ENCODE results near the gene PFKL.
"Not testable (repeated sequence)": the region's sequence is repeated elsewhere in the genome, so short reads cannot be mapped to it uniquely, and the experiment has no call there.

The PFKL gene

DNA sequence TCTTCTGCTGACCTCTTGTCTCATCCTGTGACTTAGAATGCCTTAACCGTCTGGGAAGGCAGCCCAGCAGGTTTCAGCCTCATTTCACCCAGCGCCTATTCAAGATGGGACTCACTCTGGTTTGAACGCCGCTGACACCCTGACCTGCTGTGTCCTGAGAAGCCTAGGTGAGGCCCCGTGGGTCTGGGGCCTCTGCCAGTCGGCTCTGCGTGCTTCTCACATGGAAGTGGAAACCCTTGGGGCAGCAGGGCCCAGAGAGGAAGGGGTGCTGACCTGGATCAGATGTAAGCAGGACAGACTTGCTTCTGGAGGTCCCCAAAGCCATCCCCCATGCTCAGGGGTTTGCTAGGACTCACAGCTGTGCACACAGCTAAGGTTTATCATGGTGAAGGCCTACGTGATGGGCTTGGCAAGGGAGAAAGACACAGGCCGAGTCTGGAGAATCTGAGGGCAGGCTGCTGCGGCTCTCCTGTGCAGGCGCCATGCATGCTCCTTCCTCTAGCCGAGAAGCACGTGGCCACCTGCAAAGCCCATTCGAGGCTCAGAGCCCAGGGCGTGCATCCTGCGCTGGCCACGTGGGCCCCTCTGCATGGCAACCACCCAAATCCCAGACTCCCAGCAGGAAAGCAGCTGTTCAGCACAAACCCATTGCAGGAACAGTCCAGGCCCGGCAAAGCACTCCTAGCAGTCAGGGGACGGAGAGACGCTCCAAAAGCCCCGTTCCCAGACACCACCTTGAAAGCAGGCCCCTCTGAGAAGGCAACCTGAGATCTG lies 57.4 kb downstream of the PFKL start:
- no peak overlapping the region for H3K4me3 ChIP-seq (ENCODE audit: low read depth, low read length)
- DNase-seq (ENCODE audit: low read depth) = no peak
- TF ChIP-seq, protein P1, sequence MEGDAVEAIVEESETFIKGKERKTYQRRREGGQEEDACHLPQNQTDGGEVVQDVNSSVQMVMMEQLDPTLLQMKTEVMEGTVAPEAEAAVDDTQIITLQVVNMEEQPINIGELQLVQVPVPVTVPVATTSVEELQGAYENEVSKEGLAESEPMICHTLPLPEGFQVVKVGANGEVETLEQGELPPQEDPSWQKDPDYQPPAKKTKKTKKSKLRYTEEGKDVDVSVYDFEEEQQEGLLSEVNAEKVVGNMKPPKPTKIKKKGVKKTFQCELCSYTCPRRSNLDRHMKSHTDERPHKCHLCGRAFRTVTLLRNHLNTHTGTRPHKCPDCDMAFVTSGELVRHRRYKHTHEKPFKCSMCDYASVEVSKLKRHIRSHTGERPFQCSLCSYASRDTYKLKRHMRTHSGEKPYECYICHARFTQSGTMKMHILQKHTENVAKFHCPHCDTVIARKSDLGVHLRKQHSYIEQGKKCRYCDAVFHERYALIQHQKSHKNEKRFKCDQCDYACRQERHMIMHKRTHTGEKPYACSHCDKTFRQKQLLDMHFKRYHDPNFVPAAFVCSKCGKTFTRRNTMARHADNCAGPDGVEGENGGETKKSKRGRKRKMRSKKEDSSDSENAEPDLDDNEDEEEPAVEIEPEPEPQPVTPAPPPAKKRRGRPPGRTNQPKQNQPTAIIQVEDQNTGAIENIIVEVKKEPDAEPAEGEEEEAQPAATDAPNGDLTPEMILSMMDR (IDR thresholded peaks at IDR 0.05; ENCODE audit: control insufficient read depth, extremely low read depth, insufficient read depth) = no peak

DNA sequence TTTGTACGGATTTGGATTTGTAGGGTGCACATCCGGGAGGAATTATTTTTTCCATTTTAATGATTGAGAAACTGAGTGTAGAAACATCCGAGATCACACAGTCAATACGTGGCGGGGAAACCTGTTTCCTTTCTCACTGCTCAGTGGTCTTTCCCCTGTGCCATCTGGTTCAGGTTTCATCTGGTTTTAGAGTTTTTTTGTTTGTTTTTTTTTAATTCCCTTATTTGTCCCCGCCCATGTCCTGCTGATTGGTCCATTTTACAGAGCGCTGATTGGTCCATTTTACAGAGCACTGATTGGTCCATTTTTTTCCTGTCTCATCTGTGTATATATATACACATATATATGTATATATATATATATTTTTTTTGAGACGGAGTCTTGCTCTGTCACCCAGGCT lies 59.5 kb downstream of the PFKL start:
- TF ChIP-seq, protein P1 (IDR thresholded peaks at IDR 0.05; ENCODE audit: control insufficient read depth, extremely low read depth, insufficient read depth) = no peak
- no peak overlapping the region for H3K4me3 ChIP-seq (ENCODE audit: low read depth, low read length)
- DNase-seq (ENCODE audit: low read depth) = no peak

DNA sequence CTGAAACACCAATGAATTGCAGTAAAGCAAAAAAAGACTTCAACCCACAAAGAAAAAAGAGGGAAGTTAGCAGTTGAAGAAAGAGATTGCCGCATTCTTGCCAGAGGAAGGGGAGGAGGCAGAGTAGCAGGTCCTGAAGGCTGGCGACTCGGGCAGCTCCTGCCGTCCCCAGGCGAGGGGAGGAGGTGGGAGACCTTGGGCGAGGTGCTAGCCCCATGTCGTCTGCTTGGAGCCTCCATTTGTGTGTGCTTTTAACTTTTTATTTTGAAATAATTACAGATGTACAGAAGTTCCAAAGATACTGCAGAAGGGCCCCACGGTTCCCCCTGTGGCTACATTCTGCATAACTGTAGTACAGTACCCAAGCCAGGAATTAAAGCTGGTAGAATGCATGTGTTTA lies 60.3 kb downstream of the PFKL start:
- TF ChIP-seq, protein P1 (IDR thresholded peaks at IDR 0.05; ENCODE audit: control insufficient read depth, extremely low read depth, insufficient read depth) = no peak
- no peak for DNase-seq (ENCODE audit: low read depth)
- H3K4me3 ChIP-seq (ENCODE audit: low read depth, low read length) = no peak overlapping the region

DNA sequence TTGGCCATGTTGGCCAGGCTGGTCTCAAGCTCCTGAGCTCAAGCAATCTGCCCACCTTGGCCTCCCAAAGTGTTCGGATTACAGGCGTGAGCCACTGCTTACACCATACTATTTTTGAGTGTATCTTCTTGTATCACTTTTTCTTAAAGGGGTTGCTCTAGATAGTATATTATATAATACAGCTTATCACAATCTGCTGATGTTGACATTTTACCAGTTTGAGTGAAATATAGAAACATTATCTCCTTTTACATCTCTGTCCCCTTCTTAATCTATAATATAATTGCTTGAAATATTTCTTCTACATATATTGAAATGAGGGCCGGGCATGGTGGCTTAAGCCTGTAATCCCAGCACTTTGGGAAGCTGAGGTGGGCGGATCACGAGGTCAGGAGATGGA lies 62.0 kb downstream of the PFKL start:
- H3K4me3 ChIP-seq (ENCODE audit: low read depth, low read length); DNase-seq (ENCODE audit: low read depth): not testable (repeated sequence)

DNA sequence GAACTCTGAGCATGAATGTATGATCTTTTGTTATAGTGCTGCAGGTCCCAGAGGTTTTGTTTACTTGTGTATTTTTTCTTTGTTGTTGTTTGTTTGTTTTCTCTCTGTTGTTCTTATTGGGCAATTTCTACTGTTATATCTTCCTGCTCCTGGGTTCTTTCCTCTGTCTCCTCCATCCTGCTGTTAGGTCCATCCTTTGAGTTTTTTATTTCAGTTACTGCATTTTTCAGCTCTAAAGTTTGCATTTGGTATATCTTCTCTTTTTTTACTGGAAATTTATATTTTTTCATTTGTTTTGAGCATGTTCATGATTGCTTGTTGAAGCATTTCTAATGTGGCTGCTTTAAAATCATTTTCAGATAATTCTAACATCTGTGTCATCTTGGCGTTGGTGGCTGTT lies 63.4 kb downstream of the PFKL start:
- TF ChIP-seq, protein P1 (IDR thresholded peaks at IDR 0.05; ENCODE audit: control insufficient read depth, extremely low read depth, insufficient read depth) = no peak
- DNase-seq (ENCODE audit: low read depth) = no peak
- H3K4me3 ChIP-seq (ENCODE audit: low read depth, low read length) = no peak overlapping the region

DNA sequence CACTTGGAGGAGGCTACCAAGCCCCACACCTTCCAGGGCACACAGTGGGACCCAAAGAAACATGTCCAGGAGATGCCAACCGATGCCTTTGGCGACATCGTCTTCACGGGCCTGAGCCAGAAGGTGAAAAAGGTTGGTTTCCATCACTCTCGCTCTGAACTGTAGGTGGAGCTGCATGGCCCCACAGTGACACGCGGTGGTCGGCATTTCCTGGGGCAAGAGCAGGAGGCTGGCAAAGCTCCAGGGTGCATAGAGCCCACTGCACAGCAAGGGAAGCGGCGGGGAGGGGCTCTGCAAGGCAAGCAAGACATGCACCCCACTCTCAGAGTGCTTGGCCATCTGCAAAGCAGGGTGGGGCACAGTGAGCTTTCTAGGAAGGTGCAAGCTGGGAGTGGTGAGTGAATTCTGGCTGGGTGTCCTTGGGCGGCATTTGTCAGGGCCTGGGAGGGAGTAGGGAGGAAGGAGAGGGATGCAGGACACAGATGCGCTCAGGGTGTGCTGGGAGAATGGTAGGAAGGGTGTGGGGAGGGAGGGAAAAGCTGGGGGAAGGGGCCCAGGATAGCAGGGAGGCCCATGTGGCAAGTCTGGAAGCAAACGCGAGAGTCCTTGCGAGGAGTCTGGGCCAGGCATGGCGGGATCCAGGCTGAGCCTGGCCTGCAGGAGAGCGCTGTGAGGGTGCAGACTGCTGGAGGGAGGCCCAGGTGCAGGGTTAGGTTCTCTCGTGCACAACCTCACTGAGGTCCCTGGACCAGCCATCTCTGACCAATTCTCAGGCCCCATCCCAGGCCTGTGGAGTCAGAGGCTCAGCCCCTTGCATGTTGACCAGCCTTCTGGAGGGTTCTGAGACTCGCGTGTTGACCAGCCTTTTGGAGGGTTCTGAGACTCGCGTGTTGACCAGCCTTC lies 64.5 kb downstream of the PFKL start:
- DNase-seq (ENCODE audit: low read depth) = no peak
- H3K4me3 ChIP-seq (ENCODE audit: low read depth, low read length) = no peak overlapping the region
- TF ChIP-seq, protein P1 (IDR thresholded peaks at IDR 0.05; ENCODE audit: control insufficient read depth, extremely low read depth, insufficient read depth) = no peak

DNA sequence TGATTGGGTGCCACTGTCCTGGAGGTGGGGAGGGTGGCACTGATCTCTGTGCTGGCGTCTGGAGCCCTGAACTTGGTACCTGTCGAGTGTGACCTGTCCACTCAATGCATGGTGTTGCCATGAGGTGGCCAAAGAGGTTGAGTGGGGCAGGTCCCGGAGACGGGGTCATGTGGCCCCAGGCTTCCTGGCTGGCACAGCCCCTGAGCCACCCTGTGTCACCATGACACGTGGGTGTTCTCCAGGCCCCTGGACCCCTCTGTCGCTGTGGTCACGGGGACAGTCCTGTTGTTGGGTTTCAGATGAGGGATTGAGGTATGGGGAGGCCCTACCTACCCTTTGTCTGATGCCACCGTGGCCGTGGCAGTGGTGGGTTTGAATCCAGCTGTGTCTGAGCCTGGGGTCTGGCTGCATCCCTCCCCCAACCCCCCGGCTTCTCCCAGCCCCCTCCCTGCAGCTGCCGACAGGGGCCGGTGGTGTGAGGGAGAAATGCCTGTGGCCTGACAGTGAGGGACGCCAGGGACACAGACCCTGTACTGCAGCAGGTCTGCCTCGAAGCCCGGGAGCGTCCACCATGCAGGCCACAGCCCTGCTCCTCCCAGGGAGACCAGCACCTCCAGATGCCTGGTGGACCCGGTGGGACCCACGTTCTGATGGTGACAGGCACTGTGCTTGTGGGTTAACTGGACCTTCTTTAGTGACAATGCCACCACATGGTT lies 65.6 kb downstream of the PFKL start:
- H3K4me3 ChIP-seq (ENCODE audit: low read depth, low read length) = no peak overlapping the region
- no peak for DNase-seq (ENCODE audit: low read depth)
- TF ChIP-seq, protein P1 (IDR thresholded peaks at IDR 0.05; ENCODE audit: control insufficient read depth, extremely low read depth, insufficient read depth) = no peak
